ENCODE data around the gene PAX2.

Gene PAX2

DNA sequence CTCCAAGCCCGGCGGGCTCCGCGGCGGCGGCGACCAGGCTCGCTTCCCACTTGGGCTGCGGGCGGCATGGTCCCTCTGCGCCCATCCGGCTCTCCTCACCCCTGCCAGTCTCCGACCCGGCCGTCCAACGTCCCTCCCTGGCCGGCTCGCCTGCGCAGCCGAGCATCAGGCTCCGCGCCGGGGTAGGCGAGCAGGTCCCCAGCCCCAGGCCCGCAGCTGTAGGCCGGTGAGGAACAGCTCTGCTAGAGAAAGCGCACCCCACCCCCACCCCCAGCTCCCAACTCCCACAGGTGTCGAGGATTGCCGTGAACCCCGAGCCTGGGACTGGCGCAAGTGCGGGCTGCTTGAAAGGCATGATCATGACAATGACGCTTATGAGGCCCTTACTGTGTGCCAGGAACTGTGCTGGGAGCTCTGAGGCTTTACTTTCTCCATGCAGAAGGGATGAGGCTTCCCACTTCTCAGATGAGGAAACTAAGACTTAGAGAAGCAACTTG lies 20.8 kb upstream of the PAX2 start:
- no peak for DNase-seq

DNA sequence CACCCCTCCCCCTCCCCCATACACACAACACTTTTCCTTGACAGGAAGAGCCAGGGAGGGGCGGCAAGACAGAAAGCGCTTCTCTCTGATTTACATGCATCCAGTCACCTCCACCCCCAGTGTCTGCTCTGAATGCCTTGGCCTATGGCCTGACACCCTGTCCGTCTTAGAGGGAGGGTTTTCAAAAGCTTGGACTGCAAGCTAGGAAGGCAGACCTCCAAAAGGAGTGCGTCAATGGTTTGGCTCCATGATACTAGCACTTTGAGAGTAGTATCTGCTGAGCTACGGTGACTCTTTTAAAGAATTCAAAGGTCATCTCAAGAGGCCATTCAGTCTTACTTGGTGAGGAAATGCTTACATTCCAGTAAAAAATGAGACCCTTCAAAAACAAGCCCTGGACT lies 20.3 kb upstream of the PAX2 start:
- DNase-seq: no peak

DNA sequence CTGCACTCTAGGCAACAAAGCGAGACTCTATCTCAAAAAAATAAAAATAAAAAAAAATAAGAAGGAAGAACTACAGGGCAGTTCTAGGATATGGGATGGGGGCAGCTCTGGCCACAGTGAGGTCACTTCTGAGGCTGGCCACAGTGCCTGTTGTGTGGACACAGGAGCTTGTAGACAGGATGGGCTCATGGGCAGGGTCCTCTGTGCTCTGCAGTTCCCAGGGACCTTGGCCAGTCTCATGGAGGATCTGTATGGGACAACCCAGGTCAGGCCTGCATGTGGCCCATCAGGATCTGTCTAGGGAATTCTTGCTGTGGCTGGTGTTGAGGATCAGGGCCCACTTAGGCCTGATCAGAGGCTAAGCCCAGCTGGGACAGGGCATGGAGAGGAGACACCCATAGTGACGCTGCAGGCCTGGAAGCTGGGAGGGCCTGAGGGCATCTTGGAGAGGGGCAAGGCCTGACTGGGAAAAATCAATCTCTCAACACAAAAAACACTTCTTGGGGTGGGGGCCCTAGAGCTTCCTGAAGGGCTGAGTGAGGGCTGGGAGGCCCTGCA lies 19.4 kb upstream of the PAX2 start:
- no peak for DNase-seq

DNA sequence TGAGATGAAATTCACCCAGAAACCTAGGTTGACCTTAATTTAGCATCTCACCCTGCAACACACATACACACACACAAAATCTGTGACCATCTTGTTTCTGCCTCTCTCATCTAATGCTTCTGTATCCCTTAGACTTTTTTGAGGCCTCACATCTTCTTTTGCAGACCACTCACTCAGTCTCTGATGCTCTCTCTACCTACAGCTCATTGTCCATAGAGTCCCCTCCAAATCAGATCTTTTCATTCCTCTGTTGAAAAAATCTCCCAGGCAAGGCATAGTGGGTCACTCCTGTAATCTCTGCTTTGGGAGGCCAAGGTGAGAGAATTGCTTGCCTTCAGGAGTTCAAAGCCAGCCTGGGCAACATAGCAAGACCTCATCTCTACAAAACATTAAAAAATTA lies 17.6 kb upstream of the PAX2 start:
- no peak for DNase-seq

DNA sequence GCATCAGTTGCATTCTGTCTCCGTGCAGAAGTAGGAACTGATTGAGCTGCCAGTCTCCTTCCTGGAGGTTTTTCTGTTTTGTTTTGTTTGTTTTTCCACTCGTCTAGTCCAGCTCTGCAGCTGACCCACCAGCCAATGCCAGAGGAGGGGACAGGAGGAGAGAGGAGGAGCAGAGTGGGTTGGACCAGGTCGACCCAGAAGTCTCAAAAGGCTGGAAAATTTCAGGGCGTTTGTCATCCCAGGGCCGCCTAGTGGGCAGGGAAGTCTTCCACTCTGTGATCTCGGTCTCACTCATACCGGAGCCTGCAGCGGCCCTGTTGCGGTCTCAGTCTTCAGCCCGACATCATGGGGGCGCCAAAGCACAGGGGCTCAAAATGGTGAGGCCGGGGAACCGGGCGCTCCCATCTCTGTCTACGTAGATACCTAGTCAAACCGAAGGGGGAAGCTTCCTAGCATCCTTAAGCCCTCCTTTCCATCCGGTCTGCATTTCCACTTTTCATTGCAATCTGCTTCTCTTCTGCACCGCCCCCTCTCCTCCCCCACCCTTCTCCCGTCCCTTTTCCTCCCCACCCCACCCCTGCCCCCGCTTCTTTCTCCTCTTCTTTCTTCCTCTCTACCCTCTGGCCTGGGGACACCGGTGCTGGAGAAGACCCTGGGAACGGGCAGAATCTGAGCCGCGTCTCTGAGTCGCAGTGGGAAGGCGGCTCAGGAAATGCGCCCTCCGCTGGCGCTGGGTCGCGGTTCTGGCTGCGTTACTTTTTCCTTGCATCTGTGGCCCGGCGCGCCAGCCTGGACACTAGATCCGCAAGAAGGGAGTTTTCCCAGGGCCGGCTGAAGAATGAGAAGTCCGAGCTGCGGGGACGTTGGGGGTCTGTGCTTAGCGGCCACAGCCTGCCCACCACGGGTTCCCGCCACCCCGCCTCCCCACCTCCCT lies 16.2 kb upstream of the PAX2 start:
- peak; percentile 13 to 52 (median 29) for DNase-seq

DNA sequence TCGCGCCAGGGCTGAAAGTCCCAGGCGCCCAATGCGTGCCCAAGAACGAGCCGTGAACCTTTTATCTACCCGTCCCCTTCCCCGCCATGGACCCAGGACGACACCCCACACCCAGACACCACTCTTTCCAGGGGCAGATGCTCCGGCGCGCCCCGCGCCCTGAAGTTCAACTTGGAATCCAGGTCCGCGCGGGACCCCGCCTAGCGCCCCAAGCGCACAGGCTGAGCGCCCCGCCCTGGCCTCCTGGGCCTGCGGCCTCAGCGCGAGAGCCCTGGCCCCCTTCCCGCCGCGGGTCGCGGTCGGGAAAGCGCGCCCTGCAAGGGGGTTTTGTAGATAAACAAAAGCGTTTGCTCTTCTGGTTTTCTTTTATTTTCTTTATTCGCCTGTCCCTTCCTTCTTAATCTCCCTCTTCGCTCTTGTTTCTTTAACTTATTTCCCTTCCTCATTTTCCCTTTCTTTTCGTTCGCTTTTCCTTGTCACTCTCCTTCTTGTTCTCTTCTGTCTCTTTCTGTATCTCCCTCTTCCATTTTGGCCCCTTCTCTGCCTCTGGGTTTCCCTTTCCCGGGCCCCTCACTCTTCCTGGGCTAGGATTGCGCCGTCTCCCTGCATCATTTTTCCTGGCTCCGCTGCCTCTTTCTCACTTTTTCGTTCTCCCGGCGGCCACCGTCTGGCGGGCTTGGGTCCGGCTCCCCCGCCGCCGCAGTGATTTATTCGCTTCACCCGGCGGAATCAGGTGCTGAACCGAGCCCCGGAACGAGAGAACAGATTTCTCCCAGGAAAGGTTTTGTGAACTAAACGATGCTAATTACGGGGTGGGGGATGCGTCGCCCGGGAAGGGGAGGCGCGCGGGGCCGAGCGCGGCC lies 15.3 kb upstream of the PAX2 start:
- no peak for DNase-seq

DNA sequence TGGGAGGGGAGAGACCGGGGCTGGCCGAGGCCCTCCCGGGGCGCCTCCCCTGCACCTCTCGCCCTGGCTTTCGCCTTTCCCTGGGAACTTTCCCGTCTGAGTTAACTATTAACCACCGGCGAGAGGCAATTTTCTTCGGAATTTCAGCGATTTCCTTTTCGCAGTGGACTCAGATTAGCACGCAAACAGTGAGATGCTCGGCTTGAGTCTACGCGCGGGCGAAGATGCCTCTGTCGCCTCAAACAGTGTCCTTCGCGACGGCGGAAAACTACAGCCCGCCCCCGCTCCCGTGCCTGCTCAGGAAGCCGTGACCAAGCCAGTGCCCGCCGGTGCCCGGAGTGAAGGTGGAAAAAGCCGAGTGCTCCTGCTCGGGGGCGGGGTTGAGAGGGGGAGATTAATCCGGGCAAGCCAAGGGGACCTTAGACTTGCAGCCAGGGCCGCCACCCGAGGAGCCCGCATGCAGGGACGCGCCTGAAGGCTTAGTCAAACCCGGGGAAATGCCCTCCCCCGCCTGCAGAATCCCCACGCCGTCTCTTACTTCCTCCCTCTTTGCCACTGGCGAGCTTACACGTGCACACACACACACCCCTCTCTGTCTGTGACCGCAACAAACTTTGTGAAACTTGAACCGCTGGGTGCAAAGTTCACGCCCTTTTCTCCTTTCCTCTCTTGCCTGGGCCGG lies 14.5 kb upstream of the PAX2 start:
- DNase-seq: peak; percentile 55 to 83 (median 76)

DNA sequence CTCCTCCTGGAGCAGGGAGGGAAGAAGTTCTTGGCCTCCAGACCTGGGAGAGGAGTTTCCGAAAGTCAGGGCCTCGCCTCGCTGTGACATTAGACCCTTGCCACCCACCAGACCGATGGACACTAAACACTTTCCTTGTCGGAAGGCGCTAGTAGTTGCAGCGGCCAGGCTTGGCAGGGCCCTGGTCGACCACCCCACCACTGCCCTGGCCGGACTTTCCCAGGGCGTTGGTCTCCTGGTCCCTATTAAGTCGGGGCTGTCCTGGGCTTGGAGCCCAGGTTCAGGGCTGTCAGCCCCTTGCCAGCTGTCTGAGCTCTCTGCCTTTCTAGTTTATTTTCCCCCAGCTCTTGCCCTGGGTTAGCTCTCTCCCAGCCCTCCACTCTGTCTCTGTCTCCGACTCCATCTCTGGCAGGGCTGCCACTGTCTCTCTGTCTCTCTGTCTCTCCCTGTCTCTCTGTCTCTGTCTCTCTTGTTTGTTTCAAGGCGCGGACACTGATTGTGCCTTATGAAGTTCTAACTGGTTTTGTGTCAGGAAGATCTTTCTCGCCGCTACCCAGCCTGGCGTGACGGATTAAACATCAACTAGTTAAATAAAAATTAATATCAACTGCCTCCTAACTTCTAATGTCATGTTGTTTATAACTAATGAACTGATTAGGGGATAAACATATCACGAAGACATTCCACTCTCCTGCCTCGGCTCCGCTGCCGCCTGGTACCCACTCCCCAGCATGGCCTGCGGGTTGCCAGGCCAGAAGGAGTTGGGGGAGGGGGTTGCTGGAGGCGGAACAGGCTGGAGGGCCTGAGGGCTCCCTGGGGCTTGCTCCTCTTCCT lies 13.8 kb upstream of the PAX2 start:
- DNase-seq: no peak

DNA sequence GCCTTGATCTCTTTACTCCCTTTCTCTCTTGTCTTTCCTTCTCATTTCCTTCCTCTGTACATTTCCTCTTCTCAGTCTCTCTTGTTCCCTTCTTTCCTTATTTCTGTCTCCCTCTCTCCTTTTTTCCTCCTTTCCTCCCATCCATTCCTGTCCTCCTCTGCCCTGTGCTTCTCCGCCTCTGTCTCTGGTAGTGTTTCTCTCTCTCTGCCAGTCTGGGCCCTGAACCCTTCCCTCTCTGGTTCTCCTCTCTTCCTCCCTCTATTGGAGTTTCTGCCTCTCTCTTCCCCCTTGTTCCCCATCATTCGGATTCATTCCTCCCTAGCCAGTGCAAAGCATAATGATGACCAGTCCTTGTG lies 13.2 kb upstream of the PAX2 start:
- no peak for DNase-seq

DNA sequence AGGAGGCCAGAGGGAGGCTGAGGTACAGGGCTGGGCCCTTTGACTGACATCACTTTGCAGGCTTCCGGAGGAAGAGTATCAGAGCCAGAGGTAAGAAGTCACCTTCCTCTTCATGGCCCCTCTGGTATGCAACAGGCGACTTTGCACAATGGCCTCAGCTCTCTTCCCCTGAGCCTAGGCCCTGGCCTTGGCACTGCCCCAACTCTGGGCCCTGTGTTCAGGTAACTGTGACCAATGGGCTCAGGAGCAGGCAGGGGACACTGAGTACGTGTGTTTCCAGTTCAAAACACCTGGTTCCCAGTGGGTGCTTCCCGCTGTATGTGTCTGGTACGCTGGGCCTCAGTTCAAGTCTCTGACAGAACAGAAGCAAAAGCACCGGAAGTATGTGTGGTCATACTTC lies 12.1 kb upstream of the PAX2 start:
- no peak for DNase-seq

DNA sequence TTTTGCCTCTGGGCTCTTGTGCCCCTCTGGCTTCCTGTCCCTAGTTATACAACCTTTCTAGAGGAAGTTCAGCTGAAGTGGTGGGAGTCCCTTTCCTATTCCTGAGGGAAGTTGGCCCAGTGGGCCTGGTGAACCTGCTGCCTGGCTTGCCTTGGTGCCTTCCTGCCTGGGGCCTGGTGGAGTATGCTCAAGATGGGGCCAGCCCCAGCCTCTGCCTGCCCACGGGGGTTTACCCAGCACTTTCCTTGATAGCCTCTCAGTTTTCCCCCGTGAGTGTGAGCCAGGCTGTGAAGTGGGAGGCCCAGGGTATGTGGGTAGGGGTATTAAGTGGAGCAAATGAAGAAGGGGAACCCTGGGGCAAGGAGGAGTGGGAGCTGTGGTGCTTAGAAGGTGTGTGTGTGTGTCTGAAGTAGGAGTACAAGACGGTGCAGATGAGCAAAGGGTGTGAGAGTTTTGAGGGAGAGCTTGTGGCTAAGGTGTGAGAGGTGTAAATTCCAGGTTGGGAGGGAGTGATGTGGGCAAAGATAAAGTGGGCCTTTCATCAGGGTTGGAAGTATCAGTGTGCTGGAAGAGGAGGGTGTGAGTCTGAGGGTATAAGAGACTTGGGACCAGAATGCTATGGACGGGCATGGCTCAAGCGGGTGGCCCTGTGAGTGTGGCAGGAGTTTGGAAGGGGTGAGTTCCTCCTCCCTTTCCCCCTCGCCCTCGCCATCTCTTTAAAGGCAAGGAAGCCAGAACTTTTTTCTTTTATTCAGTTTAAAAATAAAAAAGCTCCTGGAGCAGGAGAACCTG lies 10.9 kb upstream of the PAX2 start:
- DNase-seq: no peak

DNA sequence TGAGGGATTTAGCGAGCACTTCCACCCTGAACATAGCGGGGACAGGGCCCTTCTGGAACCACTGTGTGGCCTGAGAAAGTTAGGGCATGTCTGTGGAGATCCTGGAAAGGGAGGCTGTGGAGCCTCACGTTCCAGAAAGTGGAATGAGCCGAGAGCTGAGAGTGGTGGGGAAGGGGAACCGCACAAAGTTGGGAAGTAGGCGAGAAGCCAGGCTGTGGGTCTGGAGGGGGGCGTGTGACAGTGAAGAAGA lies 10.4 kb upstream of the PAX2 start:
- no peak for DNase-seq

DNA sequence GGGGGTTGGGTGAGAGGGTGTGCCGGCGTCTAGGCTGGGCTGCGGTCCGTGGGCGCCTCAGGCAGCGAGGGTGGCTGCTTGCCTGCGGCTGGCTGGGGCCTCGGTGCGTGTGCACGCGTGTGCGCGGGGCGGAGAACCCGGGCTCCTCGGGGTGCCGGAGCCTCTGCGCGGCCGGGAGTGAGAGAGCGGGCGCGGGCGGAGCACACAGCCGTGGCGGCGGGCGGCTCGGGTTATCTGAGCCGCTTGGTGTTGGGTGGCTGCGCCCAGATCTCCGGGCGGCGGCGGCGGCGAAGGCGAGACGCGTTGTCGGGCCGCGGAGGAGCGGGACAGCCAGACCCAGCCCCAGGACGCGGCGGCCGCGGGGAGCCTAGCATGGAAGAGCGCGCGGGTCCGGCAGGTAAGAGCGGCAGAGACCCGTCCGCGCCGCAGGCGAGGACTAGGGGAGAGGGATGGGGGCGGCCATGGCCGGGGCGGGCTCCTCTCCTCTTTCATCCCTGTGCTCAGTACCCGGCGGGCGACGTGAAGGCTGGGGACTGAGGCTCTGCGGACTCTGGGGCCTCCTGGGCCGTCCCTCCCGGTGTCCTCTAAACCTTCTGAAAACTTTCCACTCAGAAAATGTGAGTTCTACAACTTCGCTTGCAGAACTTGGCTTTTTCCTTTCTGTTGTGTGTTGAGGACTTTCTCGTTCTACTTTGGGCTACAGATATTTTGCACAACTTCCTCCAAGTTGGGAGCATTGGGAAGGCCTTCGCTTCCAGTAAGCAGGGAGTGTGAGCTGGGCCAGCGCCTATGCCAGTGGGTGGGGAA lies 9.8 kb upstream of the PAX2 start:
- DNase-seq: no peak

DNA sequence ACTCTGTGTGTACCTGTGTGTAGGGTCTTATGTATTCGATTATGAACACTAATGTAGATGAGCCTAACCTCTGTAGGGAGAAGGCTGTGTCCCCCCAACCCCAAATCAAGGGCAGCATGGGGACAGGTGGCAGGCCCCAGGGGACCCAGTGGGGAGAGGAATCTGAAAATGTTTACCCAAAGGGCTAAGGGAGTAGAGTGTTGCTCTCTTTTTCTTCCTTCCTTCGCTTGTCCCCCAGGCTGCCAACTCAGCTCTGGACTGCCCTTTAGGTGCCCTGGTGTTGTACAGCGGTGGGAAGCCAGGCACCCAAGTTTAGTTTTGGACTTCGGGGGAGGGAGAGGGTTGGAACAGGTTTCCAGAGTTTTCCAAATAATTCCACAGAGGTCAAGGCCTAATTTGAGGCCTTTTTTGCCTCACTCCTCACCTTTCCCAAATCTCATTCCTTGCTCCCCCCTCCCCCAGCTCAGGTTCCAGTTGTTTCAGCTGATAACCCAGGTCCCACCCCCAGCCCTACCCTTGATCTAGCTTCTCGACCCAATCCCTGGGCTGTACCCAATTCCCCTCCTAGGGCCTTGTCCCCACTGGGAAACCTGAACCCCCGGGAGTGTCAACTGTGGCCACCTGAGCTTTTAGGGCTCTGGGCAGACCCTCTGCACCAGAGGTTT lies 9.1 kb upstream of the PAX2 start:
- DNase-seq: no peak

DNA sequence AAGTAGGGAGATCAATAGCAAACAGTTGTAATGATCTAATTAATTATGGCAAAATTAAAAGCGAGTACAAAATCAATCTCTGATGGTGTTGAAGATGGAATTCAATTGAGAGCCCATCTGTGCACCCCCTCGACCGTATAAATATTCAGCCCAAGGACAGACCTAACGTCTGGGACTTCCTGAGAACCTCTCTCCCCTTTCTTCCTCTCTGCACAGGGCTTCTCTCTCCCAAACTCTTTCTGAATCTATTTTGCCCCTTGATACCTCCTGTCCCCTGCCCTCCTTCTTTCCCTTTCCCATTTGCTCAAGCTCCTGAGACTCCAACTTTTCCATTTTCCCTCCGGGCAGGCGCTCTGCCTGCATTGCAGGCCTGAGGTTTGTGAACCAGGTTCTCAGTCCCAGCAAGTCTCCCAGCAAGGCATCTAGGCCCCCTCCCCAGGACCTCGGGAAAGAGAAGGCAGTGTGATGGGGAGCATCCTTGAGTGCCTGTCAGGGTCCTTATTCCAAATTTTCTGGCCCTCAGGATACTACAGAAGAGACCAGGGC lies 8.5 kb upstream of the PAX2 start:
- no peak for DNase-seq

DNA sequence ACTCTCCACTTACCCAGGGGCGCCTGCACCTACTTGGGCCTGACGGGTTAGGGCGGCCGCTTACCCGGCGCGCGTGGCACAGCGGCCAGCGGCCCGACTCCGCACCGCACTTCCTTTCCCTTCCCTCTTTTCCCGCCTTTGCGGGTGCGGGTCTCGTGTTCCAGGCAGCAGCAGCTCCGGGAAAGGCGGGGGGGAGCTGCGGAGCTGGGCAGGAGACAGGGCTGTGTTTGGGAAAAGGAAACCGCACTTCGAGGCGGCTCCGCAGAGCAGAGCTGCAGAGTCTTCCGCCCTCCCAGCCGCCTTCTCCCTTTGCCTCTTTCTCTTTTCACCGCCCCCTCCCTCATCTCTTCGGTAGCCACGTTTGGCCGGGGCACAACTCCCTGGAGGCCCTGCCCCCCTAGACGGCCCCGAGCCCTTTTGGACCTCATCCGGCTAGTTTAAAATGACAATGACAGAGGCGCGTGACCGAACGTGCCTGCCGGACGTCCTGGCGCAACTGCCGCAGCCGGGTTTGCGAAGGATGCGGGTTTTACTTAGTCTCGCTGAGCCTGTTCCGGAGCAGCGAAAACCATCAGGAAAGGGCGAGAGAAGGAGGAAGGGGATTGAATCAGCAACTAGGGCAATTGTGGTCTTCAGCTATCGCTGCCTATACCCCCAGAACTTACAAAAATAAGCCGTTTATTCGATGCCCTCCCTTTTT lies 7.9 kb upstream of the PAX2 start:
- peak in 1 of 4 experiments; percentile 33 for DNase-seq

DNA sequence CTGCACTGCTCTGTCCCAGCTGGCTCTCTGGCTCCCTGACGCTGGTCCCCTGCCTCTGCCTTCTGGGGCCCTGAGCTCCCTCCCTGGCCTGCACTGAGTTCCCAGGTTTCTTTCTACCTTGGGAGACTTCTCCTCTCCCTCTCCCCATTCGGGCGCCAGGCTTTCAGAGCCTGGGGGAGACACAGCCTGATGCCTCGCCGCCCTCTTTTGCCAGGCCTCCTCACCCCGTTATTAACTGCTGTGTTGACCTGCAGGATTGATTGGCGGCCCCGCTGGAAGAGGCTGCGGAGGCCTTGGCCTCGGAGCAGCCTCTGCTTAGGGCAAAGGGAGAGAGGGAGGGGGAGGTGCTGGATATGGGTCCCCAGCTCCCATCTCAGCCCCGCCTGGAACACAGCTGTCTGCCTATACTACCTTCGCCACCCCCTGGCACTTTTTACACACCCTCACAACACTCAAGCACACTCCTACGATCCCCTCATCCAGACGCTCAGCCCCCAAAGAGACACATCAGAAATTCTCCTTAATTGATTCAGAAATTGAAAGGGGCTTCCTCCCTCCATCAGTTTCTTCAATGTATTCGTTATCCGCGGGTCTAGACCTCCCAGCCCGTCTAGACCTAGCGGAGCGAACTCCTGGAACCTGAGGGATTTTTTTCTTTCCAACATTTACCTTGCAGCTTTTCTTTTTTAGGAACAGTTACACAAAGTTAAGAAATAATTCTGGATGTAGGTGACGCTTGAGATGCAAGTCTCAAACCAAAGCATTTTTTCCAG lies 7.1 kb upstream of the PAX2 start:
- no peak for DNase-seq
